ENCODE results near the gene PCDH19.

DNA sequence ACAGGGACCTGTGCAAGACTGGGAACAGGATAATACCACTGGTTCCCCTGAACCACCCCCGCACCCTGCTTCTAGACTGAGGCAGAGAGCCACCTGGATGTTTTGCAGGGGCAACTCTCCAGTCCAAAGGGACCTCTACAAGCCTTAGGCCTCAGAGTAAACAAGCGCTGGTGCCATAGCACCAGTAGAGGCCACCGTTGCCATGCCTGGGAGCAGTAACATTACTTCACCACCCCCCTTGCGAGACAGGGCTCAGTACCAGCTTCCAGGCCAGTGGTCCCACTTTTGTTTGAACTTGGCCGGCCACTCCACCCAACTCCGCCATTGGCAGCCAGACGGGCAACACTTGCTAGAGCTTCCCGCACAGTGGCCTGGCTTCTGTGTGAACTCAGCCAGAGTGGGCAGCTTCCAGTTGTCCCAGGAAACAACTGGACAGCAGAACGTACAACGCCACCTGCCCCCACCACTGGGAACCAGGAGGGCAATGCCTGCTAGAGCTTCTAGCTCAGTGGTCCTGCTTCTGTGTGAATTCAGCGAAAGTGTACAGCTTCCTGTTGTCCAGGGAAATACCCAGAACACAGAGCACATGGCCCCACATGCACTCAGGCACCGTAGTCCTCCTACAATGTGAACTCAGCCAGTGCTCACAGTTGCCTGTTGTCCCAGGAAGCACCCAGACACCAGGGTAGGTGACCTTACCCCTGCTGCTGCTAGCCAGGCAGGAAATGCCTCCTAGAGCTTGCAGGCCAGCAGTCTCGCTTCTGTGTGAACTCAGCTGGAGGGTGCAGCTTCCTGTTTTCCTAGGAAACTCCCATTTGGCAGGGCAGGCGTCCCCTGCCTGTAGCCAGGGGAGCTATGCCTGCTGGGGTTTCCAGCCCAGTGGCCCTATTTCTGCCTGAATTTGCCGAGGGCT is 39.9 kb upstream of the PCDH19 start:
- TF ChIP-seq, protein P1, sequence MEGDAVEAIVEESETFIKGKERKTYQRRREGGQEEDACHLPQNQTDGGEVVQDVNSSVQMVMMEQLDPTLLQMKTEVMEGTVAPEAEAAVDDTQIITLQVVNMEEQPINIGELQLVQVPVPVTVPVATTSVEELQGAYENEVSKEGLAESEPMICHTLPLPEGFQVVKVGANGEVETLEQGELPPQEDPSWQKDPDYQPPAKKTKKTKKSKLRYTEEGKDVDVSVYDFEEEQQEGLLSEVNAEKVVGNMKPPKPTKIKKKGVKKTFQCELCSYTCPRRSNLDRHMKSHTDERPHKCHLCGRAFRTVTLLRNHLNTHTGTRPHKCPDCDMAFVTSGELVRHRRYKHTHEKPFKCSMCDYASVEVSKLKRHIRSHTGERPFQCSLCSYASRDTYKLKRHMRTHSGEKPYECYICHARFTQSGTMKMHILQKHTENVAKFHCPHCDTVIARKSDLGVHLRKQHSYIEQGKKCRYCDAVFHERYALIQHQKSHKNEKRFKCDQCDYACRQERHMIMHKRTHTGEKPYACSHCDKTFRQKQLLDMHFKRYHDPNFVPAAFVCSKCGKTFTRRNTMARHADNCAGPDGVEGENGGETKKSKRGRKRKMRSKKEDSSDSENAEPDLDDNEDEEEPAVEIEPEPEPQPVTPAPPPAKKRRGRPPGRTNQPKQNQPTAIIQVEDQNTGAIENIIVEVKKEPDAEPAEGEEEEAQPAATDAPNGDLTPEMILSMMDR (IDR thresholded peaks at IDR 0.05; ENCODE audit: low read depth, low read length, poor library complexity, severe bottlenecking): no peak
- no peak for TF ChIP-seq EZH2phosphoT487 (IDR thresholded peaks at IDR 0.05; ENCODE audit: borderline replicate concordance, low read length)
